HepG2 (cell line): Measurements from ENCODE around the gene NAALAD2. TPM values are rescaled to one million over a fixed set of nuclear protein-coding genes. Genes with fewer than 3 reads are reported as not detected.
A peak's percentile ranks its signal among the peaks of the same experiment; 100 is the strongest.

Experiments
- ARID4A ChIP-seq: sonication (generic); formaldehyde crosslinking; IDR thresholded peaks from 2 replicates; pipeline ENCODE4 v1.5.0; 2020; ENCODE audit warnings: mild to moderate bottlenecking, missing genetic modification reagents, borderline replicate concordance
- DMTF1 ChIP-seq: sonication (generic); formaldehyde crosslinking; IDR thresholded peaks from 2 replicates; pipeline ENCODE4 v1.4.0; 2020; ENCODE audit warnings: mild to moderate bottlenecking, missing genetic modification reagents
- ESRRA ChIP-seq: sonication (generic); formaldehyde crosslinking; IDR thresholded peaks from 2 replicates; pipeline ENCODE4 v1.5.1; 2020; ENCODE audit warnings: mild to moderate bottlenecking, low read depth, missing genetic modification reagents
- FOSL2 ChIP-seq: sonication (generic); formaldehyde crosslinking; IDR thresholded peaks from 2 replicates; pipeline ENCODE4 v1.4.0; 2020; ENCODE audit warnings: missing genetic modification reagents
- HIVEP1 ChIP-seq: sonication (generic); formaldehyde crosslinking; IDR thresholded peaks from 2 replicates; pipeline ENCODE4 v1.4.0; 2020; ENCODE audit warnings: mild to moderate bottlenecking, missing genetic modification reagents
- HNRNPLL ChIP-seq: fragments of 200-400 bp; formaldehyde crosslinking; IDR thresholded peaks from 2 replicates; pipeline ENCODE4 v1.6.1; 2017; ENCODE audit warnings: mild to moderate bottlenecking, low read depth, low read length; ENCODE audit not compliant: poor library complexity, severe bottlenecking
- PAWR ChIP-seq: sonication (generic); formaldehyde crosslinking; IDR thresholded peaks from 2 replicates; pipeline ENCODE4 v1.4.0; 2020; ENCODE audit warnings: missing genetic modification reagents, mild to moderate bottlenecking, borderline replicate concordance
- PHF8 ChIP-seq: sonication (generic); formaldehyde crosslinking; IDR thresholded peaks from 2 replicates; pipeline ENCODE4 v1.5.0; 2020; ENCODE audit warnings: missing genetic modification reagents
- PITX1 ChIP-seq: sonication (generic); formaldehyde crosslinking; IDR thresholded peaks from 2 replicates; pipeline ENCODE4 v1.5.1; 2020; ENCODE audit warnings: mild to moderate bottlenecking, missing genetic modification reagents
- SNRNP70 ChIP-seq: fragments of 200-400 bp; formaldehyde crosslinking; IDR thresholded peaks from 2 replicates; pipeline ENCODE4 v1.6.1; 2017; ENCODE audit warnings: mild to moderate bottlenecking, low read depth, low read length, moderate library complexity
- SOX13 ChIP-seq, 3 experiments: fragments of 450-650 bp in 1 of 3; sonication (generic) in 1 of 3; formaldehyde crosslinking in 1 of 3; IDR thresholded peaks in 2 of 3; conservative IDR thresholded peaks in 1 of 3; 2 replicates each; pipeline versions ENCODE4 v1.5.0 to v1.6.1; 2016 to 2020; ENCODE audit warnings: antibody characterized with exemption in 1 of 3, mild to moderate bottlenecking in 1 of 3, missing compliant biosample characterization in 1 of 3, missing genetic modification reagents in 1 of 3, moderate library complexity in 1 of 3
- TAF15 ChIP-seq: fragments of 200-400 bp; formaldehyde crosslinking; IDR thresholded peaks from one replicate; pipeline ENCODE4 v1.6.1; 2018; ENCODE audit warnings: mild to moderate bottlenecking, low read depth, low read length; ENCODE audit not compliant: poor library complexity, severe bottlenecking
- TIGD3 ChIP-seq: sonication (generic); formaldehyde crosslinking; IDR thresholded peaks from 2 replicates; pipeline ENCODE4 v1.5.1; 2020; ENCODE audit warnings: mild to moderate bottlenecking, missing genetic modification reagents, borderline replicate concordance
- ZMAT5 ChIP-seq: sonication (generic); formaldehyde crosslinking; IDR thresholded peaks from 2 replicates; pipeline ENCODE4 v1.5.0; 2020; ENCODE audit warnings: mild to moderate bottlenecking, low read depth, missing genetic modification reagents, borderline replicate concordance
- ZNF18 ChIP-seq: sonication (generic); formaldehyde crosslinking; IDR thresholded peaks from 2 replicates; pipeline ENCODE4 v1.8.0; 2022; ENCODE audit warnings: mild to moderate bottlenecking, missing genetic modification reagents; ENCODE audit not compliant: insufficient replicate concordance
- polyA plus RNA-seq, 8 experiments: library from polyadenylated mRNA; depleted of rRNA in 3 of 8; stranded (reverse) in 7 of 8; unstranded in 1 of 8; fragments of >200 nt; fragmentation: Illumina TruSeq in 4 of 8; extraction: Trizol in 4 of 8; gene quantifications; 2 replicates each; pipeline versions ENCODE4 v1.2.1 to v1.2.3, GENCODE V29; 2011 to 2016; ENCODE audit warnings: low read depth in 4 of 8, missing spikeins in 1 of 8, mixed read lengths in 1 of 8; ENCODE audit not compliant: insufficient read depth in 1 of 8
- total RNA-seq, 5 experiments: library from RNA; depleted of rRNA; stranded (reverse); fragments of >200 nt; fragmentation: Illumina TruSeq; extraction: Trizol; gene quantifications; 2 replicates each; pipeline ENCODE4 v1.2.3, GENCODE V29; 2016; ENCODE audit warnings: low read depth in 1 of 5

The NAALAD2 gene
- total and polyA plus RNA-seq, 2 of the 13 experiments (the other 11 are each of a cell fraction or from before 2014, with no cell fraction given): 8.0 to 8.9 TPM

DNA sequence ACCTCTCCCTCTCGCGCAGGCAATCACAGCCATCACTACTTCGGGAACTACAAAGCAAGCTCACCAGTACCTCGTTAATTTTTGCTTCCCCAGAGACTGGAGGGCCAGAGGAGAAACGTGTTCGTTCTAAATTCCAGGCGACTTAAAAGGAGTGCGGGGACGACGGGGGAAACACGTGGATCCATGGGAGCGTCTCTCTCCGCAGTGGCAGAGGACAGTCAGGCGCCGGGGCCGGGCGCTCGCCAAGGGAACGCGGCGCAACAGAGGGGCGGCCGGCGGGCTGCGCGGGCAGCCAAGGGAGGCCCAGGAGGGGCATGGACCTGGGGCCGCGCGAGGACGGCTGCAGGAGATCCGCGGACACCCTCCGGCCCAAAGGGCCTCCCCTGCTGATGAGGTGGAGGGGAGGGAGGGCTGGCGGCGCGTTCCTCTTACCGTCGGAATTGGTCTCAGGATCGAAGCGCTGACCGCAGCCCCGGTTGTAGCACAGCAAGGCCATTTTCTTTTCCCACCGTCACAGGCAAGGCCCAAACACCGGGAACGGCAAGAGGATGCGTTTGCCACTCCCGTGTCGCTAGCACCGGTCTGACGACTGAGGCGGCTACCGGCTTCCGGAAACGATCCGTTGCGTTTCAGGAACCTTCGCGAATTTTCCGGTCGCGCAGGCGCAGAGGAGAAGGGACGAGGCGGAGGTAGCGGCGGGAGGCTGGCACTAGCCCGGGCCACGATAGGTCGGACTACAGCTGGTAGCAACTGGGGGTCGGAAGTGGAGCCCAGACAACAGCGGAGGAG lies 88.2 kb downstream of the NAALAD2 start, which contains the start of gene CHORDC1 (continued):
- peak; percentile 96 for TF ChIP-seq ARID4A (CRISPR knock-in tag)
- peak; percentile 79 for TF ChIP-seq HNRNPLL
- no peak for TF ChIP-seq SOX13 (IDR thresholded peaks at IDR 0.05)
- TF ChIP-seq SOX13 (CRISPR knock-in tag; conservative IDR thresholded peaks at IDR 0.05 in 1 of 2, IDR thresholded peaks at IDR 0.05 in 1 of 2): peak in 1 of 2 experiments; percentile 32; a peak in 1 of 4 replicates
- TF ChIP-seq DMTF1 (CRISPR knock-in tag): 0 out of 2 replicates have a peak, but pooled peaks have one; percentile 68
- TF ChIP-seq TAF15: no peak
- TF ChIP-seq ZNF18 (CRISPR knock-in tag): no peak
- no peak for TF ChIP-seq SNRNP70
- no peak for TF ChIP-seq ZMAT5
- TF ChIP-seq HIVEP1: 0 out of 2 replicates have a peak, but pooled peaks have one; percentile 4
- TF ChIP-seq PAWR (CRISPR knock-in tag): no peak
- TF ChIP-seq ESRRA: no peak
- TF ChIP-seq PITX1 (CRISPR knock-in tag): peak; percentile 55
- peak; percentile 91 for TF ChIP-seq PHF8 (CRISPR knock-in tag)
- TF ChIP-seq TIGD3 (CRISPR knock-in tag): 0 out of 2 replicates have a peak, but pooled peaks have one; percentile 45
- peak; percentile 47 for TF ChIP-seq FOSL2 (CRISPR knock-in tag)
